MM.1S (cell line): Measurements from ENCODE around the gene VWA7.
"Not testable (repeated sequence)": the region's sequence is repeated elsewhere in the genome, so short reads cannot be mapped to it uniquely, and the experiment has no call there.

Experiments
- DNase-seq: peaks from one replicate; pipeline ENCODE4 v3.0.0-alpha.2; 2015
- H2AFZ ChIP-seq: fragments of 300-600 bp; sonication (generic); 2 replicates; pipeline ENCODE4 v1.6.0; 2016; ENCODE audit warnings: antibody characterized with exemption, low read length
- H3F3A ChIP-seq: fragments of 300-600 bp; sonication (generic); 2 replicates; pipeline ENCODE4 v1.6.1; 2016; ENCODE audit warnings: mild to moderate bottlenecking, antibody characterized with exemption, low read length, moderate library complexity, mixed read lengths; ENCODE audit not compliant: insufficient read depth
- H3K27ac ChIP-seq: fragments of 300-600 bp; sonication (generic); 2 replicates; pipeline ENCODE4 v1.5.1; 2016; ENCODE audit warnings: mild to moderate bottlenecking, low read length
- H3K27me3 ChIP-seq: fragments of 300-600 bp; sonication (generic); replicated peaks from 2 replicates; pipeline ENCODE4 v1.6.0; 2016; ENCODE audit warnings: low read length; ENCODE audit not compliant: insufficient read depth
- H3K36me3 ChIP-seq: fragments of 300-600 bp; sonication (generic); replicated peaks from 2 replicates; pipeline ENCODE4 v1.6.1; 2016; ENCODE audit warnings: mild to moderate bottlenecking, low read length, mixed read lengths; ENCODE audit not compliant: insufficient read depth
- H3K4me1 ChIP-seq: fragments of 300-600 bp; sonication (generic); 2 replicates; pipeline ENCODE4 v1.6.1; 2016; ENCODE audit warnings: low read length, mixed read lengths
- H3K4me2 ChIP-seq: fragments of 300-600 bp; sonication (generic); 2 replicates; pipeline ENCODE4 v1.6.0; 2016; ENCODE audit warnings: low read depth, low read length
- H3K4me3 ChIP-seq: fragments of 300-600 bp; sonication (generic); 2 replicates; pipeline ENCODE4 v1.5.1; 2016; ENCODE audit warnings: low read length, mixed read lengths
- H3K79me2 ChIP-seq: fragments of 300-600 bp; sonication (generic); 2 replicates; pipeline ENCODE4 v1.6.1; 2016; ENCODE audit warnings: mixed run types, low read length, mixed read lengths
- H3K9ac ChIP-seq: fragments of 300-600 bp; sonication (generic); 2 replicates; pipeline ENCODE4 v1.6.1; 2016; ENCODE audit warnings: low read length, mixed read lengths
- H3K9me2 ChIP-seq: fragments of 300-600 bp; sonication (generic); replicated peaks from 2 replicates; pipeline ENCODE4 v1.6.1; 2016; ENCODE audit warnings: mild to moderate bottlenecking, low read length, mixed read lengths; ENCODE audit not compliant: insufficient read depth
- H3K9me3 ChIP-seq: fragments of 300-600 bp; sonication (generic); replicated peaks from 2 replicates; pipeline ENCODE4 v1.6.1; 2016; ENCODE audit warnings: mild to moderate bottlenecking, low read length, mixed read lengths; ENCODE audit not compliant: insufficient read depth
- H4K20me1 ChIP-seq: fragments of 300-600 bp; sonication (generic); 2 replicates; pipeline ENCODE4 v1.6.1; 2016; ENCODE audit warnings: mild to moderate bottlenecking, low read length, moderate library complexity, mixed read lengths; ENCODE audit not compliant: insufficient read depth
- CTCF ChIP-seq: fragments of 300-600 bp; sonication (generic); IDR thresholded peaks from 2 replicates; pipeline ENCODE4 v1.5.1; 2016; ENCODE audit warnings: antibody characterized with exemption, low read length, mixed read lengths
- EZH2 ChIP-seq: fragments of 300-600 bp; sonication (generic); optimal IDR thresholded peaks from 2 replicates; pipeline ENCODE3; 2017; ENCODE audit warnings: low read depth, mild to moderate bottlenecking, antibody characterized with exemption, low read length, mixed read lengths
- EZH2phosphoT487 ChIP-seq: fragments of 300-600 bp; sonication (generic); IDR thresholded peaks from 2 replicates; pipeline ENCODE4 v1.6.1; 2018; ENCODE audit warnings: antibody characterized with exemption, low read length

The VWA7 gene

GRCh38 chr6:31776989-31777666, at the start of gene VWA7:
VWA7 (minus strand) TSS chr6:31777328; CDS start chr6:31776779, 549 bp downstream.
- Histone ChIP-seq H3K9me3 (no peaks in the 10 kb centered on the region), H3K4me3 (peak within 1 kb of the TSS; percentile 59), H3K27ac (peak within 1 kb of the TSS; percentile 96), H3K4me2 (peak within 1 kb of the TSS; percentile 99), H3K9ac (peak within 1 kb of the TSS; percentile 93), H3K4me1 (peaks cover 30% of the 10 kb centered on the region), H2AFZ (peak within 1 kb of the TSS; percentile 32; the same call in 1 of the 2 replicates), H3K36me3 (0 out of 2 replicates have a peak, but pooled peaks cover 8% of the 10 kb centered on the region), H3F3A (peaks cover 33% of the 10 kb centered on the region), H3K27me3 (no peaks in the 10 kb centered on the region), H3K79me2 (peaks cover 32% of the 10 kb centered on the region), H4K20me1 (no peaks in the 10 kb centered on the region), H3K9me2 (no peaks in the 10 kb centered on the region)
- TF ChIP-seq CTCF, result no peak
- TF ChIP-seq EZH2, result no peak
- peak; percentile 96 for DNase-seq

- TF ChIP-seq EZH2phosphoT487 (no peak), CTCF (no peak), EZH2 (no peak)
- peak overlapping the region; percentile 62 for H2AFZ ChIP-seq
- peaks cover 35% of the 10 kb centered on the region for H3K79me2 ChIP-seq
- H4K20me1 ChIP-seq, result no peaks in the 10 kb centered on the region; the same call in 1 of the 2 replicates
- no peak for DNase-seq
- peak overlapping the region; percentile 65 for H3K9ac ChIP-seq
- H3K4me1 ChIP-seq, result peaks cover 15% of the 10 kb centered on the region; the same call in 1 of the 2 replicates
- peaks cover 40% of the 10 kb centered on the region for H3F3A ChIP-seq
- H3K4me2 ChIP-seq, result peak overlapping the region; percentile 96
- H3K27ac ChIP-seq, result peak overlapping the region; percentile 82
- H3K9me2 ChIP-seq, result no peaks in the 10 kb centered on the region
- H3K4me3 ChIP-seq, result peak overlapping the region; percentile 67
- no peaks in the 10 kb centered on the region for H3K36me3 ChIP-seq
- no peaks in the 10 kb centered on the region for H3K27me3 ChIP-seq
- H3K9me3 ChIP-seq, result no peaks in the 10 kb centered on the region
Measured at GRCh38 chr6:31826793-31827285, 49.7 kb upstream of the VWA7 start.

GRCh38 chr6:31825553-31825952, 48.4 kb upstream of the VWA7 start:
- H3K4me1 ChIP-seq, result peaks cover 19% of the 10 kb centered on the region; the same call in 1 of the 2 replicates
- H3K27ac ChIP-seq, result no peak overlapping the region
- no peaks in the 10 kb centered on the region for H3K9me3 ChIP-seq
- no peak overlapping the region for H3K4me3 ChIP-seq
- no peak for DNase-seq
- no peak overlapping the region for H3K4me2 ChIP-seq
- TF ChIP-seq CTCF, result no peak
- no peak for TF ChIP-seq EZH2phosphoT487
- no peak for TF ChIP-seq EZH2
- H4K20me1 ChIP-seq, result no peaks in the 10 kb centered on the region; the same call in 1 of the 2 replicates
- peaks cover 34% of the 10 kb centered on the region for H3F3A ChIP-seq
- H3K9ac ChIP-seq, result no peak overlapping the region
- H3K79me2 ChIP-seq, result peaks cover 22% of the 10 kb centered on the region
- H3K27me3 ChIP-seq, result no peaks in the 10 kb centered on the region
- no peaks in the 10 kb centered on the region for H3K9me2 ChIP-seq
- no peaks in the 10 kb centered on the region for H3K36me3 ChIP-seq
- no peak overlapping the region for H2AFZ ChIP-seq

- H3K9me2 ChIP-seq, H3K27me3 ChIP-seq, DNase-seq, H3K4me3 ChIP-seq, H3K9me3 ChIP-seq, H3K4me2 ChIP-seq, H3K27ac ChIP-seq, H3K36me3 ChIP-seq, H2AFZ ChIP-seq, H3K9ac ChIP-seq, H4K20me1 ChIP-seq: not testable (repeated sequence)
- peaks cover 25% of the 10 kb centered on the region for H3F3A ChIP-seq
- H3K79me2 ChIP-seq, result peaks cover 11% of the 10 kb centered on the region
- H3K4me1 ChIP-seq, result peaks cover 19% of the 10 kb centered on the region; the same call in 1 of the 2 replicates
Measured at GRCh38 chr6:31823592-31824196, 46.6 kb upstream of the VWA7 start.
